GM21737 (cell line): ENCODE results near the gene KCNIP1.

Experiments used
- ATAC-seq: cut with Tn5 transposase; IDR thresholded peaks from one replicate; pipeline ENCODE4 v1.9.1; 2021; ENCODE audit warnings: mild to moderate bottlenecking, moderate library complexity; ENCODE audit not compliant: unreplicated experiment

Gene KCNIP1

DNA sequence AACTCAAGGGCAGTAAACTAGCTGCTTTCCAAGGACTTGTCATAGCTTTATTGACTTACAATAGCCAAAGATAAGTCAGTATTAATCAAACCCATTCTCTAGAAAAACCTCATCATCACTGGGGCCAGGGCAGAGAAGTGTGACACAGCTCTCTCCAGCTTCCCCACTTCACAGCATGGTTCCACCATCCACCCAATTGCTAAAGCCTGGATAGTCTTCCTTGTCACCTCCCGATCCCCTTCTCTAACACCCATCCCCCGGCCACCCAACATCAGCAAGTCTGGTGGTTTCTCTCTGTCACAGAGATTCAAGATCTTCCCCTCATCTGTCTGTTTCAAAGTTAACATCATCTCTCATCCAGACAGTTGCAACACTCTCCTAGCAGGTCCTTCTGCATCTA lies 191.1 kb downstream of the KCNIP1 start:
- ATAC-seq: no peak

GRCh38 chr5:170697031-170697430 lies 193.2 kb downstream of the KCNIP1 start:
- no peak for ATAC-seq

- ATAC-seq: no peak
Measured at GRCh38 chr5:170700503-170700902, 196.7 kb downstream of the KCNIP1 start.

DNA sequence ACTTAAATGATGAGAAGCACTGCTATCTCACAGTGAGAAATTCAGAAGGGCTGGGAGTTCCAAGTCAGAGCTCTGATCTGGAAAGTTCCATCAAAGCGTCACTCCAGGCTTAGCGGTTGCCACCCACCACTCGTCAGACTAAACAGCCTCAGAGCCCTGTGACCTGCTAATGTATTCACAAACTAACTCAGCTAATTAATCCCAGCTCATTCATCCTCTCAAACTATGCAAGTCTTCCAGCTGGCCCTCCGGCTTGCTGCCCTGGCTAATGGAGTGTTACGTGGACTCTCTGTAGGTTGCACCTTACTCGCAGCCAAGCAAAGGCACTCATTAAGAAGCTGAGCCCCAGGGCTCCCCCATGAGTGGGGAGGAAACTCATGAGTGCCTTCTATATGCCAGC lies 197.5 kb downstream of the KCNIP1 start:
- no peak for ATAC-seq

DNA sequence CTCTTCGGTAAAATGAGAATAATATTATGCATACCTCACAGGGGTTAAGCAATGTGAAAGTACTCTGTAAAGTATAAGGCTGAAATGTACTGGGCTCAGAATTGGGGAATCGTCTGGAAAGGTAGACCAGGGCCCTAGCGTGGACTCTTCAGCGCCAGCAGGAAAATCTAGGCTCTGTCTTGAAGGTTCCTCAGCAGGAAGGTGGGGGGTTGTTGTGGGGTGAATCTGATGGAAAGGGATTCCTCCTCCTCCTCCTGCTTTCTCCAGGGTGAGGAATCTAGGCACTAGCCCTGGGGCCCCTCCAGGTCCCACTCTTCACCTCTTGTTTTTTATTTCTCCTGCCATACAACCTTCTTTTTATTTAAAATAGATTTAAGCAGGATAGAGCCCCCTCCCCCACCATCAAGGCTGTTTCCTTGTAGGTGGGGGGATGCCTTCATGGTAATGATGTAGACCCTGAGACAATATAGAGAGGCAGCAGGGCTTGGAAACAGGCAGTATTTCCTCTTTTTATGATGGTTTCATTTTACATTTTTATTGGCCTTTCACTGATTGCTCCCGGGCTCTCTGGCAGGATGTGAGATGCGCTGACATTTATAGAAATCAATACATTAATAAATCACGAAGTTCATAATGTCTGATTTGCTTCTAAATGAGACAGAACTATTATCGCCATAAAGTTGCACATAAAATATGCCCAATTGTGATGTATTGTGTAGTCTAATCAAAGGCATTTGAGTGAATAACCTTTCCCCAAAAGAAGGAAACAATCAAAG lies 200.8 kb downstream of the KCNIP1 start:
- no peak for ATAC-seq

GRCh38 chr5:170709640-170710039 lies 205.8 kb downstream of the KCNIP1 start:
- ATAC-seq: no peak

- no peak for ATAC-seq
Measured at GRCh38 chr5:170711300-170711699, 207.5 kb downstream of the KCNIP1 start.

- no peak for ATAC-seq
Measured at GRCh38 chr5:170715141-170715540, 211.3 kb downstream of the KCNIP1 start.

GRCh38 chr5:170716396-170716795 lies 212.6 kb downstream of the KCNIP1 start:
- ATAC-seq: no peak

DNA sequence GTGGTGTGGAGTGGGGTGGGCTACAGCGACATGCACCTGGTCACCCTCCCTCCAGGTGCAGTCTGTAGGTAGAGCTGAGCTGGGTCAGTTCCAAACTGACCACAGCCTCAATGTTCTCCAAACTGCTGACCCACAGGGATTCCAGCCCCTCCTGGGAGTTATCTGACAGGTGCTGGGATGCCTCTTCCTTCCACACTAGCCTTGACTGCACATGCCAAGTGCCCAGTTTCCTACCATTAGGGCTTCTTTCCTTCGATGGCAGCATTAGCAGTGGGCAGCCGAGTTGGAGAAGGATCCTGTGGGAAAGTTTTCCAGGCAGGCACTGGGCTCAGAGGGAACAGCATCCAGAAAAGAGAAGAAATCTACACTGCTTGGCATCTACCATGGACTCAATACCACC lies 215.7 kb downstream of the KCNIP1 start:
- no peak for ATAC-seq

GRCh38 chr5:170720179-170720578 lies 216.4 kb downstream of the KCNIP1 start:
- no peak for ATAC-seq

DNA sequence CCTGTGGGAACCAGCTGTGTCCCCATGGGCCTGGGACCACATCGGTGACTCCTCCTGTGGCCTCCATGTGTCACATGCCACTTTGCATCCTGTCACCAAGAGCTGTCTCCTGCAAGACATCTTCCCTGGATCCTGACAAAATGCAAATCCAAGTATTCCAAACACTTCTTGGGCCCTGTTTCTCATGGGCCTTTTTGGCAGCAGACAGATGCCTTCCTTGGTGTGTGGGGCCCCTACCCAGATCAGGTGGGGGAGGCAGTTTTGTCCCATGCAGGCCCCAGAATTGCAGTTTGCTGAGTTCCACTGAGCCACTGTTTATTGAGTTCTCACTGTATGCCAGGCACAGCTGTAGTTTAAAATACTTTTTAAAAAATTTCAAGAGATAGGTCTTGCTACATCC lies 217.2 kb downstream of the KCNIP1 start:
- no peak for ATAC-seq

DNA sequence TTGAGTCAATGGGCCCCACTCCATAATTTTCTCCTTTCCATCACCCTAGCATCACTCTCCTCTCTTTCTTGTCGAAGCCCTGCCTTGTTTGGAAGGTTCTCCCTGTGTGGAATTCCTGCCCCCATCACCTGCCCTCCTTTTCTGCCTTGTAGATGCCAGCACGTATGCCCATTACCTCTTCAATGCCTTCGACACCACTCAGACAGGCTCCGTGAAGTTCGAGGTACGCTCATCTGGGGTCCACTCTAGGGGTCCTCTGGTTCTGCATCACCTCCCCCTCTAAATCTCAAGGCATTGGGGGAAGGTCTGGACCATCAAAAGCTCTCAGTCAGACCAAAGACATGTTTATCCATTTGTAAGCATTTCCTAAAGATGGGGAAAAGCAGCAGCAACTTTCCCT lies 217.9 kb downstream of the KCNIP1 start:
- no peak for ATAC-seq

- ATAC-seq: no peak
Measured at GRCh38 chr5:170722316-170722715, 218.5 kb downstream of the KCNIP1 start.

DNA sequence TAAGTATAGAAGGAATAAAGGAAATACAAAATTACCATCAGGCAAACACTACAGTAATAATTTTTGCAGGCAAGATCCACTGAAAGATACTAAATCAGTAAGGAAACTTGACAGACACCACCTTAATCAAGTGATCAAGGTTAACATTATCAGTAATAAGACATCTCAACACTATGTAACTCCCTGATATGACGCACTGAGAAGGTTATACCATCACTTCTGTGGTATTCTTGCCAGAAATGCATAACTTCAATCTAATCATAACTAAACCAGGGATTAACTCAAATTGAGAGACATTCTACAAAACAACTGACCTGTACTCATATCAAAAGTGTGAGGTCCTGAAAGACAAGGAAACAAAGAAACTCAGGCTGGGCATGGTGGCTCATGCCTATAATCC lies 227.2 kb downstream of the KCNIP1 start:
- no peak for ATAC-seq

GRCh38 chr5:170732685-170733084 lies 228.9 kb downstream of the KCNIP1 start:
- no peak for ATAC-seq

GRCh38 chr5:170736966-170737365 lies 233.1 kb downstream of the KCNIP1 start:
- no peak for ATAC-seq

DNA sequence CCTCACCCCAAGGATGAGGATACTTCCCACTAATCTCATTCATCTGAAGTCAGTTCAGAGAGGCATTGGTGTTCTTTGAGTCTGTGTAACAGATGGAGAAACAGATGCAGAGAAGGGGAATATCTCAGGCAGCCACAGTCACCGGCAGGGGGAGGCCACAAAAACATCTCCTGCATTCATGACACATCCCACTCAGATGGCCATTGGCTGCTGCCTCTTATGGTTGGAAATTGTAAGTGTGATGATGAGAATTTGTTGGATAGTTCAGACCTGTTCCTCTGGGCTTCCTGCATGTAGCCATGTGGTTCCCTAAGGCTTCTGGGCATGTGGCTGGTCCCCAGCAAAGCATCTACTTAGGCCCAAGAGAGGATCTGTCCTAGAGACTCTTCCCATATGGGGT lies 233.8 kb downstream of the KCNIP1 start:
- no peak for ATAC-seq

GRCh38 chr5:170738840-170739239 lies 235.0 kb downstream of the KCNIP1 start:
- ATAC-seq: no peak

DNA sequence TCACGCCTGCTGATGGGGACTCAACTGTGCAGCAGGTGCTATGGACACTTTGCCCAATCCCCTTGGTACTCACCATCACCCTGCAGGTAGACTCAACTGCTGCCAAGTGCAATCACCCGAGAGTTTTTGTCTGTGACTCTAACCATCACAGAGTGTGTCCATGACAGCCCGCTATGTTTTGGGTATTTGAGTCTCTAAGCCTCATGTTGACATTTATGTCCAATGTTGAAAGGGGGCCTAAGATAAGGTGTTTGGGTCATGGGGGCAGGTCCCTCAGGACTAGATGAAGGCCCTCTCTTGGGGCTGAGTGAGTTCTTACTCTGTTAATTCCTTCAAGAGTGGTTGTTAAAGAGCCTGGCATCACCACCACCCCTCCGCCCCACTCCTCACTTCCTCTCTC lies 235.6 kb downstream of the KCNIP1 start:
- no peak for ATAC-seq

DNA sequence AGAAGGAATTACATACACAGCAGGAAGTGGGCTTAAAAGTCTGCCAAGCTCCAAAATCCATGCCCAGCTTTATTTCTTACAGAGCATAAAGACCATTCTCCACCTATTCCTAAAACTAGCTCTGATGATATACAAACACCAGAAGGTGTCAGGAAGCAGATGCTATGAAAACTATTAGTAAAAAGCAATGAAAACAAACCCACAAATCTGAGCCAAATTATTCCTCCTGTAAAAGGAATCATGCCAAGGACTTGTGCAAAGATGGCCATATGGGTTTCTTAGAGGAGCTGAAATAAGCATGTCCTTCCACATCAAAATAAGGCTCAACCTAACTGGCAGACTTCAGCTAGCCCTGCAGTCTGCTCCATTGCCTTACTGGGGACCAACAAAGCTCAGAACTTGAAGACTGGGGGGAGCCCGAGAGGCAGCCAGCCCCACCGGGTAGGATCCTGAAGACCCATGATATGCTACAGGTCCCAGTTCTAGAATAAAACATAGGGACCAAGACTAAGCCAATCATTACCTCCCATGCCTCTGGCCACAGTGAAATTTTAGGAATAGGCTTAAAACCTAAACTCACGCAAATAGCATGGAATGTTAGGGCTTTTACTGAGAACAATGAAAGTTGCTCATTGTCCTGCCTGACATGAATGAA lies 236.9 kb downstream of the KCNIP1 start:
- no peak for ATAC-seq

DNA sequence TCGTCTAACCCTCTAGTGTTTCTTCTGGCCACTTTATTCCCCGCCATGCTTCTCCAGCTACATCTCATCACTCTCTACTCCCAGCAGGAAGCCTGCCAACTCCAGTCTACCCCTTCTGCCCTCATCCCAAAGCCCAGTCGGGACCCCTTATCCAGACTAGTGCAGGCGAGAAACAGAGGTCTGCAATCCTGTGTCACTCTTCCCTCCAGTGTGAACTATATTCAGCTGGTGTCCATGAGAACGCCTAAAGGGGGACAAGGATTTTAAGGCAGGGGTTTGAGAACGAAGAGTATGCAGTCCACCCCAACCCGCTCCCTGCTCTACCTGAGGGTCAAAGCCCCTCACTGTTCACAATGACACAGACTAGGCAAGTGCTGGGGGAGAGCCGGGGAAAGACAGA lies 238.0 kb downstream of the KCNIP1 start:
- no peak for ATAC-seq

- ATAC-seq: no peak
Measured at GRCh38 chr5:170743876-170744212, 240.0 kb downstream of the KCNIP1 start.
